Psoas muscle (tissue), 8 donors: ENCODE results near the gene TLE4. TPM values are rescaled to one million over a fixed set of nuclear protein-coding genes. Genes with fewer than 3 reads are reported as not detected.

Experiments
- ATAC-seq, 4 donors: fragments of 200-7000 bp; cut with Tn5 transposase; one replicate each; pipeline ENCODE4 v1.9.1; 2020; ENCODE audit warnings: moderate library complexity in 3 of 4, mild to moderate bottlenecking in 2 of 4
- DNase-seq, 2 donors: peaks; one replicate each; pipeline ENCODE4 v3.0.0-alpha.2; 2020
- H3K27ac ChIP-seq: fragments of 200-600 bp; one replicate; pipeline ENCODE4 v1.8.0; 2022
- H3K27me3 ChIP-seq, 3 donors: fragments of 200-600 bp in 1 of 3; one replicate each; pipeline versions ENCODE4 v1.6.1 to v1.8.0; 2013 to 2022; ENCODE audit warnings: low read length in 2 of 3, mild to moderate bottlenecking in 2 of 3, moderate library complexity in 1 of 3; ENCODE audit not compliant: insufficient read depth in 3 of 3
- H3K36me3 ChIP-seq, 2 donors: fragments of 200-600 bp in 1 of 2; one replicate each; pipeline versions ENCODE4 v1.6.1 to v1.8.0; 2013 to 2022; ENCODE audit warnings: low read depth in 1 of 2, mild to moderate bottlenecking in 1 of 2, moderate library complexity in 1 of 2; ENCODE audit not compliant: insufficient read depth in 1 of 2
- H3K4me1 ChIP-seq: fragments of 200-600 bp; one replicate; pipeline ENCODE4 v1.8.0; 2022
- H3K4me3 ChIP-seq: fragments of 200-600 bp; one replicate; pipeline ENCODE4 v1.8.0; 2022; ENCODE audit warnings: mild to moderate bottlenecking
- H3K9me3 ChIP-seq: fragments of 200-600 bp; one replicate; pipeline ENCODE4 v1.8.0; 2022
- CTCF ChIP-seq: fragments of 200-600 bp; IDR thresholded peaks from one replicate; pipeline ENCODE4 v1.8.0; 2022; ENCODE audit warnings: antibody characterized with exemption
- WGBS, 3 donors: extraction: QIAGEN DNeasy Blood & Tissue Kit; methylation state at CpG; one replicate each; pipeline versions ENCODE4 v1.1.6 to v1.1.7; 2013; 5-methylcytosine and 5-hydroxymethylcytosine counted together
- intact Hi-C, 2 donors: fragments of 100-400 bp; cut with DNase I; formaldehyde crosslinking; loops; one replicate each; pipeline versions ENCODE4 v1.11.0 to v1.14.2; 2022
- polyA plus RNA-seq, 3 donors: library from polyadenylated mRNA; stranded (reverse); fragments of 200-250 nt; gene quantifications; one replicate each; pipeline ENCODE4 v1.2.3, GENCODE V29; 2013
- total RNA-seq, 4 donors: library from RNA; stranded (reverse); fragmentation: NEBNext Ultra II Directional in 2 of 4; extraction: Animal tissue kit (Norgen Biotek cat#: 25700) in 2 of 4; gene quantifications; one replicate each; pipeline versions ENCODE4 v1.2.1 to v1.2.4, GENCODE V29; 2021 to 2023
- donor health status: healthy with polysubstance abuse.
- donor health status: DM: no; HTN: no; CAD: no; lungs with moderate emphysema.
- donor health status: Bipolar disorder and iron deficiency.
- donor health status: healthy.
- donor health status: DM: yes; HTN: yes; CAD: no.
- donor health status: DM: no; HTN: no; CAD: no.
- donor health status: DM: no; HTN: no; CAD: no.
- donor health status: DM: yes; HTN: yes; CAD: no.

Gene TLE4
- total and polyA plus RNA-seq, 7 donors, result 5.1 to 51.9 (median 18.5) TPM

- TF ChIP-seq CTCF, result no peak
- no peaks in the 10 kb centered on the region for H3K9me3 ChIP-seq
- WGBS, 3 donors, result 89 to 91% (median 89%) methylated on average over 2 of the region's 2 CpGs
- ATAC-seq (no peak), DNase-seq (no peak)
- intact Hi-C loops, result loop anchor here in 1 of 2 donors (10.0 kb wide), 1 partner anchor 419 kb away; no protein-coding TSS in a partner anchor
- H3K27me3 ChIP-seq, result no peaks in the 10 kb centered on the region
- H3K4me1 ChIP-seq, result no peaks in the 10 kb centered on the region
- no peaks in the 10 kb centered on the region for H3K36me3 ChIP-seq
- no peak overlapping the region for H3K4me3 ChIP-seq
- no peak overlapping the region for H3K27ac ChIP-seq
These were observed 7.7 kb upstream of the TLE4 start for GRCh38 chr9:79564105-79564504.

- no peak for TF ChIP-seq CTCF
- H3K4me3 ChIP-seq, result no peak overlapping the region
- ATAC-seq (no peak), DNase-seq (no peak)
- no peak overlapping the region for H3K27ac ChIP-seq
- WGBS, 3 donors, result 59 to 67% (median 61%) methylated on average over 2 of the region's 2 CpGs
- intact Hi-C loops, result loop anchor here in 1 of 2 donors (10.0 kb wide), 1 partner anchor 420 kb away; no protein-coding TSS in a partner anchor
- H3K27me3 ChIP-seq, result no peaks in the 10 kb centered on the region
- no peaks in the 10 kb centered on the region for H3K9me3 ChIP-seq
- H3K4me1 ChIP-seq, result no peaks in the 10 kb centered on the region
- no peaks in the 10 kb centered on the region for H3K36me3 ChIP-seq
These were observed 6.5 kb upstream of the TLE4 start for GRCh38 chr9:79565245-79565644.

GRCh38 chr9:79567671-79568098 is 4.1 kb upstream of the TLE4 start:
- H3K27ac ChIP-seq, result no peak overlapping the region
- no peak overlapping the region for H3K4me3 ChIP-seq
- DNase-seq, result no peak
- intact Hi-C loops, result loop anchor here in 1 of 2 donors (10.0 kb wide), 1 partner anchor 423 kb away; no protein-coding TSS in a partner anchor
- no peaks in the 10 kb centered on the region for H3K36me3 ChIP-seq
- H3K27me3 ChIP-seq, result no peaks in the 10 kb centered on the region
- 34 to 44% (median 41%) methylated on average over 2 of the region's 2 CpGs for WGBS, 3 donors
- TF ChIP-seq CTCF, result no peak
- ATAC-seq, result no peak
- H3K4me1 ChIP-seq, result no peaks in the 10 kb centered on the region
- no peaks in the 10 kb centered on the region for H3K9me3 ChIP-seq

- no peak overlapping the region for H3K4me3 ChIP-seq
- H3K4me1 ChIP-seq, result no peaks in the 10 kb centered on the region
- DNase-seq (no peak), ATAC-seq (no peak)
- H3K27me3 ChIP-seq, result no peaks in the 10 kb centered on the region
- intact Hi-C loops, result loop anchor here in 1 of 2 donors (10.0 kb wide), 1 partner anchor 424 kb away; no protein-coding TSS in a partner anchor
- 80 to 86% (median 81%) methylated on average over 7 of the region's 7 CpGs for WGBS, 3 donors
- H3K9me3 ChIP-seq, result no peaks in the 10 kb centered on the region
- H3K36me3 ChIP-seq, result no peaks in the 10 kb centered on the region
- TF ChIP-seq CTCF, result no peak
- H3K27ac ChIP-seq, result no peak overlapping the region
These were observed 3.2 kb upstream of the TLE4 start for GRCh38 chr9:79568337-79569101.
